ENCODE measurements around the gene ADAM12. TPM values are rescaled to one million over a fixed set of nuclear protein-coding genes. Genes with fewer than 3 reads are reported as not detected.
"Not testable (repeated sequence)": the region's sequence is repeated elsewhere in the genome, so short reads cannot be mapped to it uniquely, and the experiment has no call there.

ADAM12 gene
- total RNA-seq, 1 donor from 2014 or later, result 82.4 TPM

DNA sequence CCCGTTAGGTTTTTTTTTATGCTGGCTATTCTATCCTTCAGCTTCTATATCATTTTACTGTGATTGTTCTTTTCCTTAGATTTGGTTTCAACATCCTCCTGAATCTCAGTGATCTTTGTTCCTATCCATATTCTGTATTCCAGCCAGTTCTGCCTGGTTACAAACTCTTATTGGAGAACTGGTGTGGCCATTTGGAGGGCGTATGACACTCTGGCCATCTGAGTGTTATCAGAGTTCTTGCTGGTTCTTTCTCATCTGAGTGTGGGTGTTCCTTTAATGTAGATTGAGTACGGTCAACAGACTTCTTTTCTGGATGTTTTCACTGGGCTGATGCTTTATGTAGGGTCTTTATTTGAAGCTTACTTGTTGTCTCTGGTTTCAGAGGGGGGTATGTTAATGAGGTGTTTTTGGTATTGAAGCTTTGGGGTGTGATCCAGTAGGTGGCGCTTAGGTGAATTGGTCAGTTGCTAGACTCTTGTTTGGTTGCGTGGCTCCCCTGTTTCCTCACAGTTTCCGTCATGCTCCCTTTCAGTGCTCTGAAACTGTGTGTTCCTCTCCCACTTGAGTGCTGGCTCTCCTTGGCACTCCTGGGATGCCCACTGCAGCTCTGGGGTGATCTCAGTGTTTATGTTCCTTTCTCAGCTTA lies 411.2 kb downstream of the ADAM12 start:
- Mint-ChIP-seq H3K4me1 (peaks cover 13% of the 10 kb centered on the region), H3K27ac (ENCODE audit: unreplicated experiment) (no peak overlapping the region), H3K9me3 (no peaks in the 10 kb centered on the region), H3K4me3 (no peak overlapping the region), H3K36me3 (ENCODE audit: low read depth) (peaks cover 2% of the 10 kb centered on the region), H3K27me3 (ENCODE audit: low read depth) (no peaks in the 10 kb centered on the region)
- no peak for DNase-seq (ENCODE audit: low read depth, low spot score)
- TF ChIP-seq, protein P1, sequence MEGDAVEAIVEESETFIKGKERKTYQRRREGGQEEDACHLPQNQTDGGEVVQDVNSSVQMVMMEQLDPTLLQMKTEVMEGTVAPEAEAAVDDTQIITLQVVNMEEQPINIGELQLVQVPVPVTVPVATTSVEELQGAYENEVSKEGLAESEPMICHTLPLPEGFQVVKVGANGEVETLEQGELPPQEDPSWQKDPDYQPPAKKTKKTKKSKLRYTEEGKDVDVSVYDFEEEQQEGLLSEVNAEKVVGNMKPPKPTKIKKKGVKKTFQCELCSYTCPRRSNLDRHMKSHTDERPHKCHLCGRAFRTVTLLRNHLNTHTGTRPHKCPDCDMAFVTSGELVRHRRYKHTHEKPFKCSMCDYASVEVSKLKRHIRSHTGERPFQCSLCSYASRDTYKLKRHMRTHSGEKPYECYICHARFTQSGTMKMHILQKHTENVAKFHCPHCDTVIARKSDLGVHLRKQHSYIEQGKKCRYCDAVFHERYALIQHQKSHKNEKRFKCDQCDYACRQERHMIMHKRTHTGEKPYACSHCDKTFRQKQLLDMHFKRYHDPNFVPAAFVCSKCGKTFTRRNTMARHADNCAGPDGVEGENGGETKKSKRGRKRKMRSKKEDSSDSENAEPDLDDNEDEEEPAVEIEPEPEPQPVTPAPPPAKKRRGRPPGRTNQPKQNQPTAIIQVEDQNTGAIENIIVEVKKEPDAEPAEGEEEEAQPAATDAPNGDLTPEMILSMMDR (conservative IDR thresholded peaks at IDR 0.05), result no peak

DNA sequence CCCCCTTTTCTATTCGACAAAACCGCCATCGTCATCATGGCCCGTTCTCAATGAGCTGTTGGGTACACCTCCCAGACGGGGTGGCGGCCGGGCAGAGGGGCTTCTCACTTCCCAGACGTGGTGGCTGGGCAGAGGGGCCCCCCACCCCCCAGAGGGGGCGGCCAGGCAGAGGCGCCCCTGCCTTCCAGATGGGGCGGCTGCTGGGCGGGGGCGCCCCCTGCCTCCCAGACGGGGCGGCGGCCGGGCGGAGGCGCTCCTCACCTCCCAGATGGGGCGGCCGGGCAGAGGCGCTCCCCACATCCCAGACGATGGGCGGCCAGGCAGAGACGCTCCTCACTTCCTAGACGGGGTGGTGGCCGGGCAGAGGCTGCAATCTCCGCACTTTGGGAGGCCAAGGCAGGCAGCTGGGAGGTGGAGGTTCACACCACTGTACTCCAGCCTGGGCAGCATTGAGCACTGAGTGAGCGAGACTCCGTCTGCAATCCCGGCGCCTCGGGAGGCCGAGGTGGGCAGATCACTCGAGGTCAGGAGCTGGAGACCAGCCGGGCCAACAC lies 418.1 kb downstream of the ADAM12 start:
- H3K4me1 Mint-ChIP-seq; H3K36me3 Mint-ChIP-seq (ENCODE audit: low read depth): not testable (repeated sequence)

DNA sequence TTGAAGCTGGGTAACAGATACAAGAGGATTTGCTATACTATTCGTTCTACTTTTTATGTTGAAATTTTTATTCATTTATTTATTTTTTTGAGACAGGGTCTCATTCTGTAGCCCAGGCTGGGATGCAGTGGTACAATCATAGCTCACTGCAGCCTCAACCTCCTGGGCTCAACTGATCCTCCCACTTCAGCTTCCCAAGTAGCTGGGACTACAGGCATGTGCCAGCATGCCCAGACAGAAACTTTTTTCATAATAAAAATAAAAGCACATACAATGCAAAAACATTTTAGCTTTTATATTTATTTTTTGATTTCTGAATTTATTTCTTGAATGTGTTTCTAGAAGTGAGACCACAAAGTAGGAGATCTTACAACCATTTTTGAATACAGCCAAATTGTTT lies 420.7 kb downstream of the ADAM12 start:
- no peak overlapping the region for H3K27ac Mint-ChIP-seq (ENCODE audit: unreplicated experiment)
- no peaks in the 10 kb centered on the region for H3K27me3 Mint-ChIP-seq (ENCODE audit: low read depth)

More for the DNA sequence above, 418.1 kb downstream of the ADAM12 start:
- not testable (repeated sequence) for H3K27ac Mint-ChIP-seq (ENCODE audit: unreplicated experiment); H3K27me3 Mint-ChIP-seq (ENCODE audit: low read depth); DNase-seq (ENCODE audit: low read depth, low spot score); H3K4me3 Mint-ChIP-seq; H3K9me3 Mint-ChIP-seq

DNA sequence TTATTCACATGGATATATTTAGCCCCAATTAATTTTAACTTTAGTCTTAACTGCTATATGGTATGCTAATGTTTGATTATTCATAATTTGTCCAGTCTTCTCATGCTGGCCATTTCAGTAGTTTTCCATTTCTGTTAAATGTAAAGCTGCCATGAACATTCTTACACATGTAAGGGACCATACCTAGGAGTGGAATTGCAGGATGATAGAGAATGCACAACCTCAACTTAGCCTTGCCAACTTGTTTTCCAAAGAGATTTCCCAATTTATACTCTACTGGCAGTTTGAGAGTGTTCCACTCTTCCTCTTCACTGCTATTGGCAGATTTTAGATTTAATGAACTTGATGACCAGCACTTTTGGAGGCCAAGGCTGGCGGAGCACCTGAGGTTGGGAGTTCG lies 423.7 kb downstream of the ADAM12 start:
- Mint-ChIP-seq H3K4me3 (no peak overlapping the region), H3K27me3 (ENCODE audit: low read depth) (no peaks in the 10 kb centered on the region), H3K9me3 (peaks cover 3% of the 10 kb centered on the region), H3K4me1 (no peaks in the 10 kb centered on the region), H3K36me3 (ENCODE audit: low read depth) (no peaks in the 10 kb centered on the region), H3K27ac (ENCODE audit: unreplicated experiment) (no peak overlapping the region)
- TF ChIP-seq, protein P1 (conservative IDR thresholded peaks at IDR 0.05), result no peak
- DNase-seq (ENCODE audit: low read depth, low spot score), result no peak

More for the DNA sequence above, 420.7 kb downstream of the ADAM12 start:
- DNase-seq (ENCODE audit: low read depth, low spot score), result no peak
- Mint-ChIP-seq H3K4me3 (no peak overlapping the region), H3K9me3 (peaks cover 3% of the 10 kb centered on the region), H3K36me3 (ENCODE audit: low read depth) (no peaks in the 10 kb centered on the region), H3K4me1 (no peaks in the 10 kb centered on the region)
- TF ChIP-seq, protein P1 (conservative IDR thresholded peaks at IDR 0.05), result no peak

Data from neural crest cell (in vitro differentiated cells).